Measurements from ENCODE around the gene CYP2C18. TPM values are rescaled to one million over a fixed set of nuclear protein-coding genes. Genes with fewer than 3 reads are reported as not detected.
"Not testable (repeated sequence)": the region's sequence is repeated elsewhere in the genome, so short reads cannot be mapped to it uniquely, and the experiment has no call there.

The CYP2C18 gene
- total RNA-seq (2014; rRNA removed; shearing (Covaris generic)): 0.89 TPM in 1 of 2 replicates, not detected in the other

DNA sequence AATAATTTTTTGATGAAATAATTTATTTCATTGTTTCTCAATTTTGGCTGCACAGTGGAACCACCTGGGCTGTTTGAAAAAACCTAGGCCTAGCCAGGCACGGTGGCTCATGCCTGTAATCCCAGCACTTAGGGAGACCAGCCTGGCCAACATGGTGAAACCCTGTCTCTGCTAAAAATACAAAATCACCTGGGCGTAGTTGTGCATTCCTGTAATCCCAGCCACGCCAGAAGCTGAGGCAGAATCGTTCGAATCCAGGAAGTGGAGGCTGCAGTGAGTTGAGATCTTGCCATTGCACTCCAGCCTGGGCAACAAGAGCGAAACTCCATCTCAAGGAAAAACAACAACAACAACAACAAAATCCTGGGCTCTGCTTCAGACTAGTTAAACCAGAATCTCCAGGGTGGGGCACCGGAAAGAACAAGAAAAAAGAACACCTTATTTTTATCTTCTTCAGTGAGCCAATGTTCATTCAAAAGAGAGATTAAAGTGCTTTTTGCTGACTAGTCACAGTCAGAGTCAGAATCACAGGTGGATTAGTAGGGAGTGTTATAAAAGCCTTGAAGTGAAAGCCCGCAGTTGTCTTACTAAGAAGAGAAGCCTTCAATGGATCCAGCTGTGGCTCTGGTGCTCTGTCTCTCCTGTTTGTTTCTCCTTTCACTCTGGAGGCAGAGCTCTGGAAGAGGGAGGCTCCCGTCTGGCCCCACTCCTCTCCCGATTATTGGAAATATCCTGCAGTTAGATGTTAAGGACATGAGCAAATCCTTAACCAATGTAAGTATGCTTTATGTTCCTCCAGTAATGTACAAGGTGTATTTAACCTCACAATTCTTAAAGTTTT, at the start of gene CYP2C18:
TSS of gene CYP2C18 (plus strand) at position 516 of the 841 bp plus-strand sequence. CDS start at position 607, 91 bp downstream.
- no peak for DNase-seq
- no peaks in the 10 kb centered on the region for H3K27me3 ChIP-seq (ENCODE audit: control insufficient read depth, insufficient read depth, low read length)
- H3K36me3 ChIP-seq (replicated peaks; ENCODE audit: control insufficient read depth, insufficient read depth, low read length): no peaks in the 10 kb centered on the region
- H3K4me3 ChIP-seq (ENCODE audit: insufficient read depth, low read depth, low read length): no peak within 1 kb of the TSS

DNA sequence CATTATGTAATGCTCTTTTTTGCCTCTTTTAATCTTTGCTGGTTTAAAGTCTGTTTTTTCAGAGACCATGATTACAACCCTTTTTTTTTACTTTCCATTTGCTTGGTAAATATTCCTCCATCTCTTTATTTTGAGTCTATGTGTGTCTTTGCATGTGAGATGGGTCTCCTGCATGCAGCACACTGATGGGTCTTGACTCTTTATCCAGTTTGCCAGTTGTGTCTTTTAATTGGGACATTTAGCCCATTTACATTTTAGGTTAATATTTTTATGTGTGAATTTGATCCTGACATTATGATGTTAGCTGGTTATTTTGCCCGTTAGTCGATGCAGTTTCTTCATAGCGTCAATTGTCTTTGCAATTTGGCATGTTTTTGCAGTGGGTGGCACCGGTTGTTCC, 45.4 kb upstream of the CYP2C18 start:
- not testable (repeated sequence) for DNase-seq; H3K27me3 ChIP-seq (ENCODE audit: control insufficient read depth, insufficient read depth, low read length); H3K4me3 ChIP-seq (ENCODE audit: insufficient read depth, low read depth, low read length); H3K36me3 ChIP-seq (replicated peaks; ENCODE audit: control insufficient read depth, insufficient read depth, low read length)

GRCh38 chr10:94639902-94640301, 43.6 kb upstream of the CYP2C18 start:
- H3K4me3 ChIP-seq (ENCODE audit: insufficient read depth, low read depth, low read length): no peak overlapping the region
- no peak for DNase-seq
- H3K27me3 ChIP-seq (ENCODE audit: control insufficient read depth, insufficient read depth, low read length): no peaks in the 10 kb centered on the region
- no peaks in the 10 kb centered on the region for H3K36me3 ChIP-seq (replicated peaks; ENCODE audit: control insufficient read depth, insufficient read depth, low read length)

DNA sequence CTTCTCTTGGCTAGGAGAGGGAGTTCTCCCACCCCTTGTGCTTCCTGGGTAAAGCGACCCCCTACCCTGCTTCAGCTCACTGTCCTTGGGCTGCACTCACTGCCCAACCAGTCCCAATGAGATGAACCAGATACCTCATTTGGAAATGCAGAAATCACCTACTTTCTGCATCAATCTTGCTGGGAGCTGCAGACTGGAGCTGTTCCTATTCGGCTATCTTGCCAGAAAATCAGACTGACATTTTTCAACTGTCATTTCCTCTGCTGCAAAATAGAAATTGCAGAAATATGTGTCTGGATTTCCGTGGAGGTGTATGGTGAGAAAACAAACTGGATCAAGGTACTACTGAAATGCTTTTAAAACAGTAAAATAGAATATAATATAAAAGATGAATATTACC, 43.0 kb upstream of the CYP2C18 start:
- no peak for DNase-seq
- Histone ChIP-seq H3K4me3 (ENCODE audit: insufficient read depth, low read depth, low read length) (no peak overlapping the region), H3K36me3 (replicated peaks; ENCODE audit: control insufficient read depth, insufficient read depth, low read length) (no peaks in the 10 kb centered on the region), H3K27me3 (ENCODE audit: control insufficient read depth, insufficient read depth, low read length) (no peaks in the 10 kb centered on the region)

DNA sequence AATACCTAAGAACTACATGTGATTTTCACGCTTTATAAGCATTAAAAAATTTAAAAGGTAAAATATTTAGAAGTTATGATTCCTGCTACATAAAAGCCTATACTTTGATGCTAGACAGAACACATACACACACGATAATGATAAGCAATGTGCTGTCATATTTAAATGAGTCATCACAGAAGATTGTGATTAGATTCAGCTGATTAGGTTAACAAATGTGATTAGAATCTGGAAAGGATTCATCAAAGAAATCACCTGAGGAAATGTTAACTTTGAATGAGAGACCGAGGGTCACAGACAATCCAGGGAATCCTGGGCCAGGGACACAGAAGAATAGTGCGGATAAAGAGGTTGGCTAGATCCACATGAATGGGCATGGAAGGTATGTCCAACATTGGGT, 42.0 kb upstream of the CYP2C18 start:
- H3K4me3 ChIP-seq (ENCODE audit: insufficient read depth, low read depth, low read length): no peak overlapping the region
- DNase-seq: no peak
- no peaks in the 10 kb centered on the region for H3K36me3 ChIP-seq (replicated peaks; ENCODE audit: control insufficient read depth, insufficient read depth, low read length)
- no peaks in the 10 kb centered on the region for H3K27me3 ChIP-seq (ENCODE audit: control insufficient read depth, insufficient read depth, low read length)

DNA sequence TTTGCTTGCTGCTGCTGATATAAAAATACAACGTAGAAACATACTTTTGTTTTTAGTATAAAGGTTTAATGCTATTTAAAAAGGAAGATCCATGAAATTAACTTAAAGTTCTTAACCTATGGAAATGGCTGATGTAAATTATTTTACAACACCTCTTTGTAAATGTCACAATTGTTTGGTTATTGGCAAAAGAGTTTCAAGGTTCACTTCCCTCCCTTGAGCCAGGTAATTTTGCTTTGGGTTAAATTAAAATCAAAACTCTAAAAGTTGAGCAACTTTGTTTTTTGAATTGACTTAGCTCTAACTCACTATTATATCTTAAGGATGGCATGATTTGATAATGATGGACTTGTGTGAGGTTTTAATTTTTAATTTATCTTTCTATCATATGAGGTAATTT, 39.2 kb upstream of the CYP2C18 start:
- Histone ChIP-seq H3K27me3 (ENCODE audit: control insufficient read depth, insufficient read depth, low read length) (no peaks in the 10 kb centered on the region), H3K4me3 (ENCODE audit: insufficient read depth, low read depth, low read length) (no peak overlapping the region), H3K36me3 (replicated peaks; ENCODE audit: control insufficient read depth, insufficient read depth, low read length) (no peaks in the 10 kb centered on the region)
- DNase-seq: no peak

DNA sequence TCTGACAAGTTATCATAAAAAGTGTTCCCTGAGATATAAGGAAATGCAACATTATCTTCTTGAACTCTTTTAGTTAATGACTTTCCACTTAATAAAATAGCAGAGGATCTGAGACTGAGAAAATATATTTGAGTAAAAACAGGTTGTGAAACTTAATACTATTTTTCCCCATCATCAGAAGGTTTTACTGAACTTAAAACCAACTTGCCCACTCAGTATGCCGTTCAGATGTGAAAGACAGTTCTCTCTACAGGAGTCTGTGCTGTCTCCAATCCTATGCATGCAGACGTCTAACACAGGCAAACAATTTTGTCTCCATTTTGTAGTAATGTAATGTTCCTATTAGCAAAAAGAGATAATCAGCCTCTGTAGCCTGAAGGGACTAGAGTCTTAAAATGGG, 38.2 kb upstream of the CYP2C18 start:
- no peak overlapping the region for H3K4me3 ChIP-seq (ENCODE audit: insufficient read depth, low read depth, low read length)
- H3K36me3 ChIP-seq (replicated peaks; ENCODE audit: control insufficient read depth, insufficient read depth, low read length): no peaks in the 10 kb centered on the region
- H3K27me3 ChIP-seq (ENCODE audit: control insufficient read depth, insufficient read depth, low read length): no peaks in the 10 kb centered on the region
- no peak for DNase-seq

- H3K27me3 ChIP-seq (ENCODE audit: control insufficient read depth, insufficient read depth, low read length): not testable (repeated sequence)
Measured at GRCh38 chr10:94655201-94655600, 28.3 kb upstream of the CYP2C18 start.

DNA sequence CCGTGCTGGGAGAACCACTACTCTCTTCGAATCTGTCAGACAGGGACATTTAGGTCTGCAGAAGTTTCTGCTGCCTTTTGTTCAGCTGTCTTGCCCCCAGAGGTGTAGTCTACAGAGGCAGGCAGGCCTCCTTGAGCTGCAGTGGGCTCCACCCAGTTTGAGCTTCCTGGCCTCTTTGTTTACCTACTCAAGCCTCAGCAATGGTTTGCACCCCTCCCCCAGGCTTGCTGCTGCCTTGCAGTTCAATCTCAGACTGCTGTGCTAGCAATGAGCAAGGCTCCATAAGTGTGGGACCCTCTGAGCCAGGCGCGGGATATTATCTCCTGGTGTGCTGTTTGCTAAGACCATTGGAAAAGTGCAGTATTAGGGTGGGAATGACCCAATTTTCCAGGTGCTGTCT, 20.5 kb upstream of the CYP2C18 start:
- not testable (repeated sequence) for H3K27me3 ChIP-seq (ENCODE audit: control insufficient read depth, insufficient read depth, low read length); DNase-seq; H3K36me3 ChIP-seq (replicated peaks; ENCODE audit: control insufficient read depth, insufficient read depth, low read length); H3K4me3 ChIP-seq (ENCODE audit: insufficient read depth, low read depth, low read length)

More at GRCh38 chr10:94655201-94655600, 28.3 kb upstream of the CYP2C18 start:
- H3K4me3 ChIP-seq (ENCODE audit: insufficient read depth, low read depth, low read length); H3K36me3 ChIP-seq (replicated peaks; ENCODE audit: control insufficient read depth, insufficient read depth, low read length); DNase-seq: not testable (repeated sequence)

- H3K27me3 ChIP-seq (ENCODE audit: control insufficient read depth, insufficient read depth, low read length): no peaks in the 10 kb centered on the region
- no peak overlapping the region for H3K4me3 ChIP-seq (ENCODE audit: insufficient read depth, low read depth, low read length)
- DNase-seq: no peak
- H3K36me3 ChIP-seq (replicated peaks; ENCODE audit: control insufficient read depth, insufficient read depth, low read length): no peaks in the 10 kb centered on the region
Measured at GRCh38 chr10:94666391-94667102, 17.0 kb upstream of the CYP2C18 start.

DNA sequence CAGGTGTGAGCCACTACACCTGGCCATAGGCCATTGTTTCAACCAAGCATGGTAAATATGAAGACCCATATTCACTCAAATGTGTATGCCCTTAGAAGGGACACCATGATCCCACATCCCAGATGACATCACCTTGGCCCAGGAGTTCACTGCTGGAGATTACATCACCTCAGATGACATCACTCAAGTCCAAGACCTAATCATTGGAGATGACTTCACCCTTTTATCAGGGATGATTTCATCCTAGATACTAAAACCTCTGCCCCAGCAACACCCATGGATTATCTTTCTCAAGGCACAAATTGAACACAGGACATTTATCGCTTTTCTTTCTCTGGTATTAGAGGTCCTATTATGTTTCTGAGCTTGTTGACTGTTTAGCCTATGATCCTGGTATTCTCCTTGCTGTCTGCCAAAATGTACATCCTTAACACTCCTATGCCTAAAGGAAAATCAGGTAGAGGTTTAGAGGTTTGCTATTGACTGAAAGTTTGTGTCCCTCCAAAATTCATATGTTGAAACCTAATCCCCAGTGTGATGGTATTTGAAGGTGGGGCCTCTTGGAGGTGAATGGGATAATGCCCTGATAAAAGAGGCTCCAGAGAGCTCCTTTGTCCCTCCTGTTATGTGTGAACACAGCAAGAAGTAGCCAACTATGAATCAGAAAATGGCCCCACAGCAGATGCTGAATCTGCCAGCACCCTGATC, 9.8 kb upstream of the CYP2C18 start:
- no peak for DNase-seq
- Histone ChIP-seq H3K4me3 (ENCODE audit: insufficient read depth, low read depth, low read length) (no peak overlapping the region), H3K36me3 (replicated peaks; ENCODE audit: control insufficient read depth, insufficient read depth, low read length) (no peaks in the 10 kb centered on the region), H3K27me3 (ENCODE audit: control insufficient read depth, insufficient read depth, low read length) (no peaks in the 10 kb centered on the region)

DNA sequence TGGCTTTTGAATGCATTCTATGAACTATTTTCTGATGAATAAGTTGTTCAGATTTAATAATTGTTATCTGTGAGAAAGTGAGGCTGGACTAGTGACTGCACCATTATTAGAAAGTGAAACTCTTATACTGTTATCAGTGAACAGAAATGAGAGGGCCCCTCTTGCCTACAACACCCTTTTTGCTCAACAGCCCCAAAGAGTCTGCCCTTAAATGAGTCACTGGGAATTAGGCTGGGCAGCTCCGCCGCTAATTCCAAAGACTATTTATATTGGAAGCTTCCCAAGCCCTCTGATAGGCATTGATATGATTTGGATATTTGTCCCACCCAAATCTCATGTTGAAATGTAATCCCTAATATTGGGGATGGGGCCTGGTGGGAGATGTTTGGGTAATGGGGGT, 7.0 kb upstream of the CYP2C18 start:
- DNase-seq: no peak
- no peaks in the 10 kb centered on the region for H3K36me3 ChIP-seq (replicated peaks; ENCODE audit: control insufficient read depth, insufficient read depth, low read length)
- no peaks in the 10 kb centered on the region for H3K27me3 ChIP-seq (ENCODE audit: control insufficient read depth, insufficient read depth, low read length)
- H3K4me3 ChIP-seq (ENCODE audit: insufficient read depth, low read depth, low read length): no peak overlapping the region

DNA sequence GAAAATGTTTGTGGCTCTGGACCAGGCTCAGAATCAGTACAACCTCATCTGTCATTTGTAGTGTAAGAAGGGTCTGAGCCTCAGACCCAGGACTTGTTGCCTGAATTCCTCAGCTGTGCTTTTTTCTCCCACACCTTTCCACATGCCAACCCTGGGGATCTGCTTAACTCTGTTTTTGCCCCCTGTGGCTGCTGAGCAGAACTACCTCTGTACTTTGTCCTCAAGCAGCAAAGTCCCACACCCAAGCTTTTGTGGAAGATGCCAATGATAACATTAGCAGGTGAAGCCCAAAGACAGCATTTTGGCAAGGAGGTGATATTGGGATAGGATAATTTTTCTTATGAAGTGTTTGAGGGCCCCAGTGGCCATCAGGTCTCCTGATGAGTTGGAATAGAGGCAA, 5.8 kb upstream of the CYP2C18 start:
- DNase-seq: peak; percentile 13
- Histone ChIP-seq H3K27me3 (ENCODE audit: control insufficient read depth, insufficient read depth, low read length) (no peaks in the 10 kb centered on the region), H3K4me3 (ENCODE audit: insufficient read depth, low read depth, low read length) (no peak overlapping the region)

GRCh38 chr10:94678475-94678874, 5.1 kb upstream of the CYP2C18 start:
- no peaks in the 10 kb centered on the region for H3K27me3 ChIP-seq (ENCODE audit: control insufficient read depth, insufficient read depth, low read length)
- H3K36me3 ChIP-seq (replicated peaks; ENCODE audit: control insufficient read depth, insufficient read depth, low read length): no peaks in the 10 kb centered on the region
- H3K4me3 ChIP-seq (ENCODE audit: insufficient read depth, low read depth, low read length): no peak overlapping the region
- no peak for DNase-seq

More for the DNA sequence above, 5.8 kb upstream of the CYP2C18 start:
- no peaks in the 10 kb centered on the region for H3K36me3 ChIP-seq (replicated peaks; ENCODE audit: control insufficient read depth, insufficient read depth, low read length)

Measured in H7 (cell line).